ENCODE data around the gene PXDN. TPM values are rescaled to one million over a fixed set of nuclear protein-coding genes. Genes with fewer than 3 reads are reported as not detected.

PXDN gene
- total RNA-seq, 1 experiment from 2014 or later, result 146 TPM

DNA sequence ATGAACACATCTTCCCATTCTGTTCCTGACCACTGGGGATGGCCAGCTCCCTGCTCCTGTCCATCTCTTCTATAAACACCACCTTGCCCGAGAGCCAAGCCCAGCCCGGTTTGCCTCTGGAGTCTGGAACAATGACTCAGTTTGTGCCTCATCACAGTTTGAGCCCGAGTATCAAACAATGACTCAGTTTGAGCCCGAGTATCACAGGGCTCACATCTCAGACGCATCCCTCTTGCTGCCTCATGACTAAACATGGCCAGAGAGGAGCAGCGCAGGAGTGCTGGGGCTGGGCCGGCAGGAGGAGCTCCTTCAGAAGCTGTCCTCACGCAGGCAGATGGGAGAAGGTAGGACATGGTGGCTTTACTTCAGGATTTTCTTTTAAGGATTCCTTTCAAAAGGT lies 68.7 kb downstream of the PXDN start:
- Mint-ChIP-seq H3K4me3 (no peak overlapping the region), H3K27me3 (ENCODE audit: low read depth) (no peaks in the 10 kb centered on the region), H3K4me1 (no peaks in the 10 kb centered on the region), H3K27ac (peak overlapping the region; percentile 56), H3K36me3 (peaks cover 62% of the 10 kb centered on the region), H3K9me3 (no peaks in the 10 kb centered on the region)
- TF ChIP-seq NFE2L1 (CRISPR knock-in tag; IDR thresholded peaks at IDR 0.05) (no peak), GRHL2 (CRISPR knock-in tag; IDR thresholded peaks at IDR 0.05; ENCODE audit: insufficient replicate concordance, severe bottlenecking) (no peak), NR3C1 (CRISPR knock-in tag; conservative IDR thresholded peaks at IDR 0.05; ENCODE audit: low read depth) (no peak), ZNF396 (CRISPR knock-in tag; IDR thresholded peaks at IDR 0.05; ENCODE audit: borderline replicate concordance) (no peak), TP53 (CRISPR knock-in tag; IDR thresholded peaks at IDR 0.05) (no peak), FOXJ3 (CRISPR knock-in tag; IDR thresholded peaks at IDR 0.05; ENCODE audit: borderline replicate concordance) (no peak), ATF1 (CRISPR knock-in tag; IDR thresholded peaks at IDR 0.05) (no peak), RORB (CRISPR knock-in tag; IDR thresholded peaks at IDR 0.05) (no peak), SMAD4 (CRISPR knock-in tag; IDR thresholded peaks at IDR 0.05) (no peak)
- TF ChIP-seq, protein P1, sequence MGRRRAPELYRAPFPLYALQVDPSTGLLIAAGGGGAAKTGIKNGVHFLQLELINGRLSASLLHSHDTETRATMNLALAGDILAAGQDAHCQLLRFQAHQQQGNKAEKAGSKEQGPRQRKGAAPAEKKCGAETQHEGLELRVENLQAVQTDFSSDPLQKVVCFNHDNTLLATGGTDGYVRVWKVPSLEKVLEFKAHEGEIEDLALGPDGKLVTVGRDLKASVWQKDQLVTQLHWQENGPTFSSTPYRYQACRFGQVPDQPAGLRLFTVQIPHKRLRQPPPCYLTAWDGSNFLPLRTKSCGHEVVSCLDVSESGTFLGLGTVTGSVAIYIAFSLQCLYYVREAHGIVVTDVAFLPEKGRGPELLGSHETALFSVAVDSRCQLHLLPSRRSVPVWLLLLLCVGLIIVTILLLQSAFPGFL (CRISPR knock-in tag; IDR thresholded peaks at IDR 0.05; ENCODE audit: borderline replicate concordance), result no peak
- TF ChIP-seq, protein P2, sequence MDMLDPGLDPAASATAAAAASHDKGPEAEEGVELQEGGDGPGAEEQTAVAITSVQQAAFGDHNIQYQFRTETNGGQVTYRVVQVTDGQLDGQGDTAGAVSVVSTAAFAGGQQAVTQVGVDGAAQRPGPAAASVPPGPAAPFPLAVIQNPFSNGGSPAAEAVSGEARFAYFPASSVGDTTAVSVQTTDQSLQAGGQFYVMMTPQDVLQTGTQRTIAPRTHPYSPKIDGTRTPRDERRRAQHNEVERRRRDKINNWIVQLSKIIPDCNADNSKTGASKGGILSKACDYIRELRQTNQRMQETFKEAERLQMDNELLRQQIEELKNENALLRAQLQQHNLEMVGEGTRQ (CRISPR knock-in tag; IDR thresholded peaks at IDR 0.05), result no peak
- TF ChIP-seq, protein P3, sequence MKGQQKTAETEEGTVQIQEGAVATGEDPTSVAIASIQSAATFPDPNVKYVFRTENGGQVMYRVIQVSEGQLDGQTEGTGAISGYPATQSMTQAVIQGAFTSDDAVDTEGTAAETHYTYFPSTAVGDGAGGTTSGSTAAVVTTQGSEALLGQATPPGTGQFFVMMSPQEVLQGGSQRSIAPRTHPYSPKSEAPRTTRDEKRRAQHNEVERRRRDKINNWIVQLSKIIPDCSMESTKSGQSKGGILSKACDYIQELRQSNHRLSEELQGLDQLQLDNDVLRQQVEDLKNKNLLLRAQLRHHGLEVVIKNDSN (CRISPR knock-in tag; IDR thresholded peaks at IDR 0.05), result no peak
- TF ChIP-seq, protein P4, sequence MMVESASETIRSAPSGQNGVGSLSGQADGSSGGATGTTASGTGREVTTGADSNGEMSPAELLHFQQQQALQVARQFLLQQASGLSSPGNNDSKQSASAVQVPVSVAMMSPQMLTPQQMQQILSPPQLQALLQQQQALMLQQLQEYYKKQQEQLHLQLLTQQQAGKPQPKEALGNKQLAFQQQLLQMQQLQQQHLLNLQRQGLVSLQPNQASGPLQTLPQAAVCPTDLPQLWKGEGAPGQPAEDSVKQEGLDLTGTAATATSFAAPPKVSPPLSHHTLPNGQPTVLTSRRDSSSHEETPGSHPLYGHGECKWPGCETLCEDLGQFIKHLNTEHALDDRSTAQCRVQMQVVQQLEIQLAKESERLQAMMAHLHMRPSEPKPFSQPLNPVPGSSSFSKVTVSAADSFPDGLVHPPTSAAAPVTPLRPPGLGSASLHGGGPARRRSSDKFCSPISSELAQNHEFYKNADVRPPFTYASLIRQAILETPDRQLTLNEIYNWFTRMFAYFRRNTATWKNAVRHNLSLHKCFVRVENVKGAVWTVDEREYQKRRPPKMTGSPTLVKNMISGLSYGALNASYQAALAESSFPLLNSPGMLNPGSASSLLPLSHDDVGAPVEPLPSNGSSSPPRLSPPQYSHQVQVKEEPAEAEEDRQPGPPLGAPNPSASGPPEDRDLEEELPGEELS (CRISPR knock-in tag; IDR thresholded peaks at IDR 0.05), result no peak
- DNase-seq (ENCODE audit: low spot score), result no peak
- no peak for ATAC-seq
- ChIA-PET CTCF (interaction anchor here (0.6 to 5.1 kb wide), 3 partner anchors 75 to 393 kb away, joined by 4 to 17 read pairs (median 5); no protein-coding TSS in a partner anchor), POLR2A (no interaction called here)

DNA sequence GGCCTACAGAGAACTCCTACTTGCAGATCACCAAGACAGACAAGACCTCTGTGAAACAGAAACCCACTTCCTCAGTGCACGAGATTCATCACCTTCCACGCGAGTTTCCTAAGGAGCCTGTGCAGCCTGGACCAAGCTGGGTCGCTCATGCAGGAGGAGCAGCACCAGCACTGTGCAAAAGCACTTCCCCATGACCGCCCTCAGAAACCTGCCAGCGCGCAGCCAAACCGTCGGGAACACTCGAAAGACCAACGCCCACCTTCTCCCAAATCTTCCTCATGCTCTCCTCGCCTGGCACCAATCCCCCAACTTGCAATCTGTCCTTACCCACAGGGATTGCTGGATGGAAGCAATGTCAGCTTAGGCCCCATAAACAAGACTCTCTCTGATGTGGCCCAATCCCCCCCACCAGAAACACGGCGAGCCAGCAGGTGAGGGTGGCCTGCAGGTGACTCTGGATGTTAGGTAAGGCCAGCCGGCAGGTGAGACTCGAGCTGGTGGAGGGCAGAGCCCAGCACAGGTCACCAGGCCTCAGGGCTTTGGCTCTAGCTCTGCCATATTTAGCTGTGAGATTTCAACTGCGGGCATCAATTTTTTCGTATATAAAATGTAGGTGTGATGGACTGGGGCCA lies 69.4 kb downstream of the PXDN start:
- peaks cover 68% of the 10 kb centered on the region for H3K36me3 Mint-ChIP-seq
- no peaks in the 10 kb centered on the region for H3K4me1 Mint-ChIP-seq
- no peak overlapping the region for H3K4me3 Mint-ChIP-seq
- TF ChIP-seq CREB1 (CRISPR knock-in tag; IDR thresholded peaks at IDR 0.05) (no peak), CBFB (CRISPR knock-in tag; IDR thresholded peaks at IDR 0.05; ENCODE audit: low read depth) (no peak), TCF7 (CRISPR knock-in tag; IDR thresholded peaks at IDR 0.05; ENCODE audit: low read depth) (no peak)
- TF ChIP-seq, protein P5, sequence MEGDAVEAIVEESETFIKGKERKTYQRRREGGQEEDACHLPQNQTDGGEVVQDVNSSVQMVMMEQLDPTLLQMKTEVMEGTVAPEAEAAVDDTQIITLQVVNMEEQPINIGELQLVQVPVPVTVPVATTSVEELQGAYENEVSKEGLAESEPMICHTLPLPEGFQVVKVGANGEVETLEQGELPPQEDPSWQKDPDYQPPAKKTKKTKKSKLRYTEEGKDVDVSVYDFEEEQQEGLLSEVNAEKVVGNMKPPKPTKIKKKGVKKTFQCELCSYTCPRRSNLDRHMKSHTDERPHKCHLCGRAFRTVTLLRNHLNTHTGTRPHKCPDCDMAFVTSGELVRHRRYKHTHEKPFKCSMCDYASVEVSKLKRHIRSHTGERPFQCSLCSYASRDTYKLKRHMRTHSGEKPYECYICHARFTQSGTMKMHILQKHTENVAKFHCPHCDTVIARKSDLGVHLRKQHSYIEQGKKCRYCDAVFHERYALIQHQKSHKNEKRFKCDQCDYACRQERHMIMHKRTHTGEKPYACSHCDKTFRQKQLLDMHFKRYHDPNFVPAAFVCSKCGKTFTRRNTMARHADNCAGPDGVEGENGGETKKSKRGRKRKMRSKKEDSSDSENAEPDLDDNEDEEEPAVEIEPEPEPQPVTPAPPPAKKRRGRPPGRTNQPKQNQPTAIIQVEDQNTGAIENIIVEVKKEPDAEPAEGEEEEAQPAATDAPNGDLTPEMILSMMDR (IDR thresholded peaks at IDR 0.05), result no peak
- TF ChIP-seq, protein P6, sequence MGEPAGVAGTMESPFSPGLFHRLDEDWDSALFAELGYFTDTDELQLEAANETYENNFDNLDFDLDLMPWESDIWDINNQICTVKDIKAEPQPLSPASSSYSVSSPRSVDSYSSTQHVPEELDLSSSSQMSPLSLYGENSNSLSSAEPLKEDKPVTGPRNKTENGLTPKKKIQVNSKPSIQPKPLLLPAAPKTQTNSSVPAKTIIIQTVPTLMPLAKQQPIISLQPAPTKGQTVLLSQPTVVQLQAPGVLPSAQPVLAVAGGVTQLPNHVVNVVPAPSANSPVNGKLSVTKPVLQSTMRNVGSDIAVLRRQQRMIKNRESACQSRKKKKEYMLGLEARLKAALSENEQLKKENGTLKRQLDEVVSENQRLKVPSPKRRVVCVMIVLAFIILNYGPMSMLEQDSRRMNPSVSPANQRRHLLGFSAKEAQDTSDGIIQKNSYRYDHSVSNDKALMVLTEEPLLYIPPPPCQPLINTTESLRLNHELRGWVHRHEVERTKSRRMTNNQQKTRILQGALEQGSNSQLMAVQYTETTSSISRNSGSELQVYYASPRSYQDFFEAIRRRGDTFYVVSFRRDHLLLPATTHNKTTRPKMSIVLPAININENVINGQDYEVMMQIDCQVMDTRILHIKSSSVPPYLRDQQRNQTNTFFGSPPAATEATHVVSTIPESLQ (CRISPR knock-in tag; IDR thresholded peaks at IDR 0.05), result no peak
- H3K27me3 Mint-ChIP-seq (ENCODE audit: low read depth), result no peaks in the 10 kb centered on the region
- H3K27ac Mint-ChIP-seq, result peak overlapping the region; percentile 54; the same call in 1 of the 2 replicates
- ATAC-seq (no peak), DNase-seq (ENCODE audit: low spot score) (no peak)
- no peaks in the 10 kb centered on the region for H3K9me3 Mint-ChIP-seq
- CTCF ChIA-PET, result interaction anchor here (0.6 to 5.1 kb wide), 2 partner anchors 76 to 394 kb away, joined by 4 to 17 read pairs; no protein-coding TSS in a partner anchor
- POLR2A ChIA-PET, result no interaction called here
